K562 (cell line): Measurements from ENCODE around the gene BORA. TPM values are rescaled to one million over a fixed set of nuclear protein-coding genes. Genes with fewer than 3 reads are reported as not detected.

ENCODE experiments used
- ATF4 ChIP-seq: fragments of 450-650 bp; formaldehyde crosslinking; IDR thresholded peaks from 2 replicates; pipeline ENCODE4 v1.4.0; 2022; ENCODE audit warnings: mild to moderate bottlenecking, moderate library complexity
- COPS2 ChIP-seq: fragments of 450-650 bp; conservative IDR thresholded peaks from 2 replicates; pipeline ENCODE4 v1.6.1; 2016; ENCODE audit warnings: mild to moderate bottlenecking, moderate library complexity
- HMBOX1 ChIP-seq: sonication (generic); IDR thresholded peaks from 2 replicates; pipeline ENCODE4 v1.6.1; 2016
- KDM1A ChIP-seq, 2 experiments: fragments of 450-650 bp; IDR thresholded peaks; 2 replicates each; pipeline ENCODE4 v1.6.1; 2016; ENCODE audit warnings: mild to moderate bottlenecking in 2 of 2
- KLF10 ChIP-seq: fragments of 250-450 bp; sonication (Bioruptor Pico); IDR thresholded peaks from 2 replicates; pipeline ENCODE4 v1.6.1; 2021; ENCODE audit warnings: matching md5 sums
- MED1 ChIP-seq: sonication (generic); formaldehyde crosslinking; IDR thresholded peaks from 2 replicates; pipeline ENCODE4 v1.8.1; 2023; ENCODE audit warnings: missing genetic modification reagents, borderline replicate concordance
- MEF2A ChIP-seq: IDR thresholded peaks from 2 replicates; pipeline ENCODE4 v1.6.1; 2011; ENCODE audit warnings: low read depth, mild to moderate bottlenecking, low read length, moderate library complexity; ENCODE audit not compliant: control insufficient read depth
- NBN ChIP-seq: fragments of 450-650 bp; IDR thresholded peaks from 2 replicates; pipeline ENCODE4 v1.6.1; 2016; ENCODE audit warnings: low read depth, mild to moderate bottlenecking
- PRMT5 ChIP-seq: sonication (generic); formaldehyde crosslinking; IDR thresholded peaks from 2 replicates; pipeline ENCODE4 v1.5.0; 2020; ENCODE audit warnings: missing genetic modification reagents
- SLC30A9 ChIP-seq: fragments of 250-450 bp; sonication (Bioruptor Pico); IDR thresholded peaks from 2 replicates; pipeline ENCODE4 v1.8.0; 2022; ENCODE audit warnings: mild to moderate bottlenecking, moderate library complexity
- STAT5A ChIP-seq: IDR thresholded peaks from 2 replicates; pipeline ENCODE4 v1.6.1; 2012; ENCODE audit warnings: low read length, inconsistent platforms, borderline replicate concordance
- TAF7 ChIP-seq: fragments of 450-650 bp; IDR thresholded peaks from 2 replicates; pipeline ENCODE4 v1.6.1; 2016; ENCODE audit warnings: missing genetic modification characterization, missing compliant biosample characterization
- TBP ChIP-seq: optimal IDR thresholded peaks from 2 replicates; pipeline ENCODE3; 2011; ENCODE audit warnings: low read depth, low read length, improper control_type of control experiment
- ZNF217 ChIP-seq: sonication (generic); formaldehyde crosslinking; IDR thresholded peaks from 2 replicates; pipeline ENCODE4 v1.8.0; 2022; ENCODE audit warnings: mild to moderate bottlenecking, missing genetic modification reagents
- ZNF639 ChIP-seq, 2 experiments: fragments of 200-800 bp in 1 of 2; sonication (Bioruptor generic) in 1 of 2; sonication (generic) in 1 of 2; formaldehyde crosslinking in 1 of 2; IDR thresholded peaks in 1 of 2; conservative IDR thresholded peaks in 1 of 2; 2 replicates each; pipeline versions ENCODE4 v1.5.0 to v1.6.1; 2016 to 2020; ENCODE audit warnings: missing compliant biosample characterization in 1 of 2, missing genetic modification characterization in 1 of 2, missing genetic modification reagents in 1 of 2
- polyA plus RNA-seq, 8 experiments: library from polyadenylated mRNA; depleted of rRNA in 4 of 8; stranded (reverse) in 5 of 8; unstranded in 3 of 8; fragments of >200 nt; fragmentation: Nextera tagmentation in 2 of 8; fragmentation: Illumina TruSeq in 1 of 8; extraction: Ambion mirVana in 2 of 8; extraction: Trizol in 1 of 8; gene quantifications; 2 replicates each; pipeline versions ENCODE4 v1.2.1 to v1.2.3, GENCODE V29; 2011 to 2014; ENCODE audit warnings: inconsistent platforms in 1 of 8, missing spikeins in 1 of 8
- total RNA-seq, 7 experiments: library from RNA; depleted of rRNA in 6 of 7; stranded (reverse); fragments of >200 nt in 6 of 7; fragmentation: Illumina TruSeq in 2 of 7; extraction: Trizol in 2 of 7; gene quantifications; 2 replicates each; pipeline versions ENCODE4 v1.2.1 to v1.2.3, GENCODE V29; 2011 to 2021; ENCODE audit warnings: low replicate concordance in 1 of 7
- TF ChIP-seq, protein P1 (sequence below): fragments of 250-450 bp; sonication (Bioruptor Pico); IDR thresholded peaks from 2 replicates; pipeline ENCODE4 v1.8.0; 2022; ENCODE audit warnings: inconsistent platforms
- TF ChIP-seq, protein P2 (sequence below): sonication (generic); formaldehyde crosslinking; IDR thresholded peaks from 2 replicates; pipeline ENCODE4 v1.8.1; 2023; ENCODE audit warnings: mild to moderate bottlenecking, missing genetic modification reagents
- TF ChIP-seq, protein P3 (sequence below): sonication (generic); formaldehyde crosslinking; IDR thresholded peaks from 2 replicates; pipeline ENCODE4 v1.8.0; 2022; ENCODE audit warnings: mild to moderate bottlenecking, missing genetic modification reagents

BORA gene
- total and polyA plus RNA-seq, 9 of the 15 experiments (the other 6 are each of a cell fraction or from before 2014, with no cell fraction given): 12.4 to 21.5 (median 18.2) TPM

GRCh38 chr13:72727417-72728289, at the start of gene BORA, which contains the start of gene MZT1 (continued):
- TF ChIP-seq TBP (peak; percentile 70), ZNF217 (CRISPR knock-in tag) (no peak), MED1 (CRISPR knock-in tag) (no peak), STAT5A (no peak), KDM1A (IDR thresholded peaks at IDR 0.05) (no peak), SLC30A9 (CRISPR knock-in tag) (no peak), HMBOX1 (no peak), KLF10 (CRISPR knock-in tag) (no peak), ZNF639 (CRISPR knock-in tag; conservative IDR thresholded peaks at IDR 0.05 in 1 of 2, IDR thresholded peaks at IDR 0.05 in 1 of 2) (no peak), MEF2A (no peak), PRMT5 (CRISPR knock-in tag) (no peak), COPS2 (no peak), TAF7 (no peak), NBN (no peak), ATF4 (no peak)
- TF ChIP-seq, protein P1, sequence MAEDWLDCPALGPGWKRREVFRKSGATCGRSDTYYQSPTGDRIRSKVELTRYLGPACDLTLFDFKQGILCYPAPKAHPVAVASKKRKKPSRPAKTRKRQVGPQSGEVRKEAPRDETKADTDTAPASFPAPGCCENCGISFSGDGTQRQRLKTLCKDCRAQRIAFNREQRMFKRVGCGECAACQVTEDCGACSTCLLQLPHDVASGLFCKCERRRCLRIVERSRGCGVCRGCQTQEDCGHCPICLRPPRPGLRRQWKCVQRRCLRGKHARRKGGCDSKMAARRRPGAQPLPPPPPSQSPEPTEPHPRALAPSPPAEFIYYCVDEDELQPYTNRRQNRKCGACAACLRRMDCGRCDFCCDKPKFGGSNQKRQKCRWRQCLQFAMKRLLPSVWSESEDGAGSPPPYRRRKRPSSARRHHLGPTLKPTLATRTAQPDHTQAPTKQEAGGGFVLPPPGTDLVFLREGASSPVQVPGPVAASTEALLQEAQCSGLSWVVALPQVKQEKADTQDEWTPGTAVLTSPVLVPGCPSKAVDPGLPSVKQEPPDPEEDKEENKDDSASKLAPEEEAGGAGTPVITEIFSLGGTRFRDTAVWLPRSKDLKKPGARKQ: no peak
- TF ChIP-seq, protein P2, sequence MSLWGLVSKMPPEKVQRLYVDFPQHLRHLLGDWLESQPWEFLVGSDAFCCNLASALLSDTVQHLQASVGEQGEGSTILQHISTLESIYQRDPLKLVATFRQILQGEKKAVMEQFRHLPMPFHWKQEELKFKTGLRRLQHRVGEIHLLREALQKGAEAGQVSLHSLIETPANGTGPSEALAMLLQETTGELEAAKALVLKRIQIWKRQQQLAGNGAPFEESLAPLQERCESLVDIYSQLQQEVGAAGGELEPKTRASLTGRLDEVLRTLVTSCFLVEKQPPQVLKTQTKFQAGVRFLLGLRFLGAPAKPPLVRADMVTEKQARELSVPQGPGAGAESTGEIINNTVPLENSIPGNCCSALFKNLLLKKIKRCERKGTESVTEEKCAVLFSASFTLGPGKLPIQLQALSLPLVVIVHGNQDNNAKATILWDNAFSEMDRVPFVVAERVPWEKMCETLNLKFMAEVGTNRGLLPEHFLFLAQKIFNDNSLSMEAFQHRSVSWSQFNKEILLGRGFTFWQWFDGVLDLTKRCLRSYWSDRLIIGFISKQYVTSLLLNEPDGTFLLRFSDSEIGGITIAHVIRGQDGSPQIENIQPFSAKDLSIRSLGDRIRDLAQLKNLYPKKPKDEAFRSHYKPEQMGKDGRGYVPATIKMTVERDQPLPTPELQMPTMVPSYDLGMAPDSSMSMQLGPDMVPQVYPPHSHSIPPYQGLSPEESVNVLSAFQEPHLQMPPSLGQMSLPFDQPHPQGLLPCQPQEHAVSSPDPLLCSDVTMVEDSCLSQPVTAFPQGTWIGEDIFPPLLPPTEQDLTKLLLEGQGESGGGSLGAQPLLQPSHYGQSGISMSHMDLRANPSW (CRISPR knock-in tag): no peak
- TF ChIP-seq, protein P3, sequence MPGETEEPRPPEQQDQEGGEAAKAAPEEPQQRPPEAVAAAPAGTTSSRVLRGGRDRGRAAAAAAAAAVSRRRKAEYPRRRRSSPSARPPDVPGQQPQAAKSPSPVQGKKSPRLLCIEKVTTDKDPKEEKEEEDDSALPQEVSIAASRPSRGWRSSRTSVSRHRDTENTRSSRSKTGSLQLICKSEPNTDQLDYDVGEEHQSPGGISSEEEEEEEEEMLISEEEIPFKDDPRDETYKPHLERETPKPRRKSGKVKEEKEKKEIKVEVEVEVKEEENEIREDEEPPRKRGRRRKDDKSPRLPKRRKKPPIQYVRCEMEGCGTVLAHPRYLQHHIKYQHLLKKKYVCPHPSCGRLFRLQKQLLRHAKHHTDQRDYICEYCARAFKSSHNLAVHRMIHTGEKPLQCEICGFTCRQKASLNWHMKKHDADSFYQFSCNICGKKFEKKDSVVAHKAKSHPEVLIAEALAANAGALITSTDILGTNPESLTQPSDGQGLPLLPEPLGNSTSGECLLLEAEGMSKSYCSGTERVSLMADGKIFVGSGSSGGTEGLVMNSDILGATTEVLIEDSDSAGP (CRISPR knock-in tag): no peak
